SK-N-MC (cell line): ENCODE results near the gene GABRD.

Experiments
- EZH2 ChIP-seq: fragments of 200-600 bp; sonication (generic); IDR thresholded peaks from one replicate; pipeline ENCODE4 v1.6.1; 2017; ENCODE audit warnings: antibody characterized with exemption
- FOXP2 ChIP-seq: optimal IDR thresholded peaks from 2 replicates; pipeline ENCODE3; 2011; ENCODE audit warnings: mild to moderate bottlenecking, moderate library complexity; ENCODE audit not compliant: insufficient read depth; ENCODE audit errors: extremely low read length, control extremely low read depth
- POLR2AphosphoS5 ChIP-seq: IDR thresholded peaks from 2 replicates; pipeline ENCODE4 v1.6.1; 2012; ENCODE audit warnings: mild to moderate bottlenecking, low read depth, low read length, borderline replicate concordance

DNA sequence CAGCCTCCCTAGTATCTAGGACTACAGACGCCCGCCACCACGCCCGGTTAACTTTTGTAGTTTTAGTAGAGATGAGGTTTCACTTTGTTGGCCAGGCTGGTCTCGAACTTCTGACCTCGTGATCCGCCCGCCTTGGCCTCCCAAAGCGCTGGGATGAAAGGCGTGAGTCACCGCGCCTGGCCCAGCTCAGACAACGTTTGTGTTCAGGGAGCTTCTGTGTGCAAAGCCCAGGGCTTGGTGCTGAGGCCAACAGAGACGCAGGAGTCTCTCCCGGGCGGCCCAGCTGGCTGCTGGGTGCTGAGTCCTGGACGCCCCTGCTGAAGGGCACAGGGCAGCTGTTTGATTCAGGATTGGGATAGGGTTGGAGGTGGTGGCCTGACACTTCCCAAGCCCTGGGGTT lies 34.1 kb downstream of the GABRD start:
- TF ChIP-seq EZH2 (no peak), POLR2AphosphoS5 (no peak), FOXP2 (no peak)
